Tibial artery (tissue), 4 donors: ENCODE data around the gene PRRT4.

Experiments
- DNase-seq, 2 donors: peaks; one replicate each; pipeline ENCODE4 v3.0.0-alpha.2; 2019
- H3K27ac ChIP-seq, 2 donors: fragments of 200-600 bp; sonication (generic) in 1 of 2; 1 replicate in 1 of 2; 2 replicates in 1 of 2; pipeline ENCODE4 v1.5.1; 2018 to 2019; ENCODE audit warnings: mild to moderate bottlenecking in 1 of 2
- H3K27me3 ChIP-seq, 2 donors: fragments of 200-600 bp; sonication (generic) in 1 of 2; one replicate each; pipeline versions ENCODE4 v1.5.1 to v1.6.0; 2016 to 2019
- H3K36me3 ChIP-seq, 3 donors: fragments of 200-600 bp; sonication (generic) in 2 of 3; one replicate each; pipeline ENCODE4 v1.5.1; 2016 to 2019; ENCODE audit warnings: mild to moderate bottlenecking in 2 of 3
- H3K4me1 ChIP-seq, 4 donors: fragments of 200-600 bp; sonication (generic) in 2 of 4; 1 replicate in 3 of 4; 2 replicates in 1 of 4; pipeline ENCODE4 v1.5.1; 2016 to 2019
- H3K4me3 ChIP-seq, 2 donors: fragments of 200-600 bp; sonication (generic) in 1 of 2; 1 replicate in 1 of 2; 2 replicates in 1 of 2; pipeline ENCODE4 v1.5.1; 2018 to 2019; ENCODE audit warnings: mild to moderate bottlenecking in 2 of 2
- H3K9me3 ChIP-seq, 3 donors: fragments of 200-600 bp; sonication (generic) in 1 of 3; one replicate each; pipeline ENCODE4 v1.5.1; 2016 to 2019
- CTCF ChIP-seq, 2 experiments: fragments of 200-600 bp in 1 of 2; fragments of 450-650 bp in 1 of 2; IDR thresholded peaks; one replicate each; pipeline ENCODE4 v1.5.1; 2017 to 2019; ENCODE audit warnings: antibody characterized with exemption in 2 of 2, mild to moderate bottlenecking in 1 of 2, moderate library complexity in 1 of 2
- intact Hi-C: fragments of 100-400 bp; cut with DNase I; formaldehyde crosslinking; loops from one replicate; pipeline ENCODE4 v1.15.0; 2023; ENCODE audit warnings: low total_unique reads

The PRRT4 gene

GRCh38 chr7:128361411-128362379 lies at the start of gene PRRT4:
TSS of gene PRRT4 (minus strand) at chr7:128361690.
- Histone ChIP-seq H3K4me3 (peak within 1 kb of the TSS; percentile 46 to 57), H3K27ac (no peak within 1 kb of the TSS), H3K36me3 (no peaks in the 10 kb centered on the region), H3K9me3 (no peaks in the 10 kb centered on the region), H3K4me1 (peaks cover 0 to 25% (median 18%) of the 10 kb centered on the region in 4 donors), H3K27me3 (peaks cover 0 to 61% of the 10 kb centered on the region in 2 donors)
- no peak for TF ChIP-seq CTCF (IDR thresholded peaks at IDR 0.05)
- peak in 1 of 2 donors; percentile 68 for DNase-seq
- intact Hi-C loops, result no loop called here

GRCh38 chr7:128410451-128410753 lies 48.9 kb upstream of the PRRT4 start:
- peaks cover 0 to 32% (median 27%) of the 10 kb centered on the region in 4 donors for H3K4me1 ChIP-seq
- H3K27ac ChIP-seq, result peak overlapping the region; percentile 93 to 94
- H3K36me3 ChIP-seq, result no peaks in the 10 kb centered on the region
- no peak for TF ChIP-seq CTCF (IDR thresholded peaks at IDR 0.05)
- H3K4me3 ChIP-seq, result peak overlapping the region; percentile 62 to 87
- no peaks in the 10 kb centered on the region for H3K9me3 ChIP-seq
- intact Hi-C loops, result loop anchor here (5.0 kb wide), 2 partner anchors 47 to 638 kb away; partner anchors contain the start of gene HILPDA
- DNase-seq, result no peak
- H3K27me3 ChIP-seq, result no peaks in the 10 kb centered on the region

- DNase-seq, result peak; percentile 85 to 96
- peaks cover 0 to 38% (median 32%) of the 10 kb centered on the region in 4 donors for H3K4me1 ChIP-seq
- no peaks in the 10 kb centered on the region for H3K9me3 ChIP-seq
- intact Hi-C loops, result loop anchor here (5.0 kb wide), 2 partner anchors 47 to 638 kb away; partner anchors contain the start of gene HILPDA
- H3K27ac ChIP-seq, result peak within 1 kb of the TSS; percentile 93 to 94
- no peaks in the 10 kb centered on the region for H3K27me3 ChIP-seq
- H3K4me3 ChIP-seq, result peak within 1 kb of the TSS; percentile 62 to 87
- no peak for TF ChIP-seq CTCF (IDR thresholded peaks at IDR 0.05)
- no peaks in the 10 kb centered on the region for H3K36me3 ChIP-seq
These were observed 48.3 kb upstream of the PRRT4 start, which contains the start of gene IMPDH1 for GRCh38 chr7:128409596-128410450. TSS of gene IMPDH1 (minus strand) at chr7:128409982. CDS start at chr7:128409901, 81 bp downstream.

GRCh38 chr7:128408709-128409595 lies 47.5 kb upstream of the PRRT4 start:
- no peaks in the 10 kb centered on the region for H3K36me3 ChIP-seq
- H3K27me3 ChIP-seq, result no peaks in the 10 kb centered on the region
- no peak for TF ChIP-seq CTCF (IDR thresholded peaks at IDR 0.05)
- no peaks in the 10 kb centered on the region for H3K9me3 ChIP-seq
- peaks cover 0 to 42% (median 40%) of the 10 kb centered on the region in 4 donors for H3K4me1 ChIP-seq
- H3K27ac ChIP-seq, result peak overlapping the region; percentile 93 to 94
- peak overlapping the region; percentile 62 to 87 for H3K4me3 ChIP-seq
- intact Hi-C loops, result no loop called here
- DNase-seq, result peak; percentile 43 to 60
